HG03159 (cell line): ENCODE data around the gene PRR36.
A peak's percentile ranks its signal among the peaks of the same experiment; 100 is the strongest.
"Not testable (repeated sequence)": the region's sequence is repeated elsewhere in the genome, so short reads cannot be mapped to it uniquely, and the experiment has no call there.

Experiments
- ATAC-seq: cut with Tn5 transposase; IDR thresholded peaks from one replicate; pipeline ENCODE4 v1.9.1; 2021; ENCODE audit warnings: mild to moderate bottlenecking, moderate library complexity; ENCODE audit not compliant: unreplicated experiment

Gene PRR36

GRCh38 chr19:7874076-7874896, at the start of gene PRR36:
PRR36 (minus strand) TSS chr19:7874390; CDS start chr19:7873689, 701 bp downstream.
- ATAC-seq, result no peak

GRCh38 chr19:7923295-7924191, 49.4 kb upstream of the PRR36 start:
- ATAC-seq, result no peak

GRCh38 chr19:7922836-7923195, 48.6 kb upstream of the PRR36 start:
- no peak for ATAC-seq

- ATAC-seq, result no peak
These were observed 48.0 kb upstream of the PRR36 start for GRCh38 chr19:7921967-7922835.

- no peak for ATAC-seq
These were observed 47.2 kb upstream of the PRR36 start for GRCh38 chr19:7921302-7921966.

- peak; percentile 41 for ATAC-seq
These were observed 46.5 kb upstream of the PRR36 start for GRCh38 chr19:7920519-7921301.

- ATAC-seq, result peak; percentile 56
These were observed 45.7 kb upstream of the PRR36 start, which contains the start of gene SNAPC2 for GRCh38 chr19:7919610-7920518. SNAPC2 (plus strand) TSS chr19:7920338; CDS start chr19:7920367, 29 bp downstream.

GRCh38 chr19:7918615-7919421, 44.6 kb upstream of the PRR36 start:
- ATAC-seq, result no peak

- ATAC-seq, result not testable (repeated sequence)
These were observed 43.9 kb upstream of the PRR36 start for GRCh38 chr19:7918062-7918614.

GRCh38 chr19:7917267-7918061, 43.3 kb upstream of the PRR36 start:
- ATAC-seq, result no peak

- ATAC-seq, result no peak
These were observed 42.7 kb upstream of the PRR36 start for GRCh38 chr19:7916955-7917266.

GRCh38 chr19:7916103-7916954, 42.1 kb upstream of the PRR36 start:
- ATAC-seq, result no peak

GRCh38 chr19:7915250-7916102, 41.3 kb upstream of the PRR36 start:
- no peak for ATAC-seq

GRCh38 chr19:7914598-7915045, 40.4 kb upstream of the PRR36 start, which contains the start of gene TGFBR3L:
TGFBR3L (plus strand) TSS chr19:7914830.
- ATAC-seq, result no peak

- ATAC-seq, result no peak
These were observed 39.9 kb upstream of the PRR36 start for GRCh38 chr19:7914099-7914498.
